CD4-positive, alpha-beta memory T cell (primary cell): ENCODE data around the gene HDAC4. TPM values are rescaled to one million over a fixed set of nuclear protein-coding genes. Genes with fewer than 3 reads are reported as not detected.
A peak's percentile ranks its signal among the peaks of the same experiment; 100 is the strongest.

Source experiments
- CTCF ChIA-PET: fragments of 350-600 bp; sonication (Branson Sonifier 250); formaldehyde crosslinking; loops from one replicate; lab custom pipeline; 2021; ENCODE audit warnings: inconsistent platforms; ENCODE audit not compliant: partially characterized antibody; lab: Charles Lee
- POLR2A ChIA-PET: fragments of 350-600 bp; sonication (Branson Sonifier 250); formaldehyde crosslinking; loops from one replicate; lab custom pipeline; 2021; ENCODE audit not compliant: partially characterized antibody; lab: Charles Lee
- DNase-seq, 5 donors: peaks; one replicate each; pipeline versions ENCODE4 v3.0.0 to v3.0.0-alpha.2; 2020 to 2022; ENCODE audit warnings: mixed read lengths in 1 of 5
- H3K27ac ChIP-seq: one replicate; pipeline ENCODE4 v1.7.0; 2013; ENCODE audit warnings: low read depth, low read length
- H3K27me3 ChIP-seq: 2 replicates; pipeline ENCODE4 v1.7.0; 2013; ENCODE audit warnings: mild to moderate bottlenecking, low read length, moderate library complexity; ENCODE audit not compliant: insufficient read depth
- H3K36me3 ChIP-seq: 2 replicates; pipeline ENCODE4 v1.7.0; 2013; ENCODE audit warnings: mild to moderate bottlenecking, low read length, moderate library complexity; ENCODE audit not compliant: insufficient read depth
- H3K4me1 ChIP-seq: 2 replicates; pipeline ENCODE4 v1.7.0; 2013; ENCODE audit warnings: mild to moderate bottlenecking, low read length, moderate library complexity; ENCODE audit not compliant: insufficient read depth
- H3K4me3 ChIP-seq, 2 donors: one replicate each; pipeline ENCODE4 v1.7.0; 2013; ENCODE audit warnings: low read length in 2 of 2, mild to moderate bottlenecking in 1 of 2
- H3K9me3 ChIP-seq, 2 donors: one replicate each; pipeline ENCODE4 v1.7.0; 2013; ENCODE audit warnings: low read length in 2 of 2, control low read depth in 1 of 2; ENCODE audit not compliant: control insufficient read depth in 1 of 2
- H3K27ac Mint-ChIP-seq, 7 donors: one replicate each; pipeline ENCODE4 v1.8.0; 2020 to 2021; ENCODE audit warnings: mixed read lengths in 7 of 7, mild to moderate bottlenecking in 6 of 7, inconsistent platforms in 3 of 7, moderate library complexity in 3 of 7
- H3K27me3 Mint-ChIP-seq, 2 donors: one replicate each; pipeline ENCODE4 v1.8.0; 2020 to 2021; ENCODE audit warnings: mixed read lengths in 2 of 2
- H3K36me3 Mint-ChIP-seq, 2 donors: one replicate each; pipeline ENCODE4 v1.8.0; 2020 to 2021; ENCODE audit warnings: mixed read lengths in 2 of 2, inconsistent platforms in 1 of 2, mild to moderate bottlenecking in 1 of 2
- H3K4me1 Mint-ChIP-seq, 4 donors: one replicate each; pipeline ENCODE4 v1.8.0; 2020 to 2021; ENCODE audit warnings: mixed read lengths in 4 of 4, mild to moderate bottlenecking in 1 of 4
- H3K4me3 Mint-ChIP-seq, 8 donors: one replicate each; pipeline ENCODE4 v1.8.0; 2020 to 2021; ENCODE audit warnings: mixed read lengths in 8 of 8, mild to moderate bottlenecking in 7 of 8, moderate library complexity in 6 of 8, inconsistent platforms in 3 of 8
- H3K9me3 Mint-ChIP-seq, 8 donors: one replicate each; pipeline ENCODE4 v1.8.0; 2020 to 2021; ENCODE audit warnings: mixed read lengths in 8 of 8, mild to moderate bottlenecking in 5 of 8, inconsistent platforms in 3 of 8, moderate library complexity in 1 of 8
- intact Hi-C: fragments of 100-400 bp; cut with micrococcal nuclease; formaldehyde crosslinking; loops from one replicate; pipeline ENCODE4 v1.15.1; 2023
- polyA plus RNA-seq, 2 donors: library from polyadenylated mRNA; unstranded; fragments of 300-500 nt; fragmentation: Illumina TruSeq; gene quantifications; one replicate each; pipeline ENCODE4 v1.2.3, GENCODE V29; 2021
- total RNA-seq, 2 experiments: library from RNA; stranded (reverse); gene quantifications; one replicate each; pipeline ENCODE4 v1.2.3, GENCODE V29; 2021

HDAC4 gene
- total and polyA plus RNA-seq, 4 experiments from 2014 or later = 1.4 to 59.7 (median 30.4) TPM

GRCh38 chr2:239175181-239175580 is 225.6 kb downstream of the HDAC4 start:
- POLR2A ChIA-PET = no interaction called here
- Histone ChIP-seq H3K27me3 (no peaks in the 10 kb centered on the region), H3K4me1 (no peaks in the 10 kb centered on the region), H3K36me3 (peaks cover 32% of the 10 kb centered on the region), H3K27ac (no peak overlapping the region), H3K9me3 (peaks cover 0 to 31% of the 10 kb centered on the region in 2 donors), H3K4me3 (no peak overlapping the region)
- CTCF ChIA-PET = no interaction called here
- H3K27me3 Mint-ChIP-seq = no peaks in the 10 kb centered on the region
- H3K27ac Mint-ChIP-seq = no peak overlapping the region
- intact Hi-C loops = no loop called here
- peaks cover 3 to 69% (median 48%) of the 10 kb centered on the region in 8 donors for H3K9me3 Mint-ChIP-seq
- H3K36me3 Mint-ChIP-seq = peaks cover 88 to 94% of the 10 kb centered on the region in 2 donors
- peaks cover 0 to 2% (median 0%) of the 10 kb centered on the region in 4 donors for H3K4me1 Mint-ChIP-seq
- DNase-seq = no peak
- H3K4me3 Mint-ChIP-seq = no peak overlapping the region

DNA sequence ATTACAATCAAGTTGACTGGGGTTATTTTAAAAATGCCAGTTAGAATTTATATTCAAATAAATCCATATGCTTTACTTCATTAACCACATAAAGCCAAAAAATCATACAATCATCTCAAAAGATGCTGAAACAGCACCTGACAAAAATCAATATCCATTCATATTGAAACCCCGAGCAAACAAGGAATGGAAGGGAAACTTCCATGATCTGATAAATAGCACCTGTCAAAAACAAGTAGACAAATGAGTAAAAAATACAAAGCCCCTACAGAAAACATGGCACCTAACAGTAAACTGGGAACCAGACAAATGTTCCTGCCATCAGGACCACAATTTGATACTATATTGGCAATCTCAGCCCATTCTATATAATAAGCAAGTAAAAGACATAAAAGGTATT is 227.5 kb downstream of the HDAC4 start:
- intact Hi-C loops = no loop called here
- no peak overlapping the region for H3K27ac ChIP-seq
- no peaks in the 10 kb centered on the region for H3K27me3 ChIP-seq
- Mint-ChIP-seq H3K9me3 (peaks cover 3 to 66% (median 48%) of the 10 kb centered on the region in 8 donors), H3K36me3 (peaks cover 82 to 84% of the 10 kb centered on the region in 2 donors), H3K4me1 (peaks cover 0 to 2% (median 0%) of the 10 kb centered on the region in 4 donors), H3K4me3 (peak overlapping the region in 1 of 8 donors; percentile 35), H3K27me3 (no peaks in the 10 kb centered on the region), H3K27ac (no peak overlapping the region)
- POLR2A ChIA-PET = no interaction called here
- no peak overlapping the region for H3K4me3 ChIP-seq
- DNase-seq = no peak
- H3K9me3 ChIP-seq = peaks cover 0 to 31% of the 10 kb centered on the region in 2 donors
- CTCF ChIA-PET = no interaction called here
- peaks cover 38% of the 10 kb centered on the region for H3K36me3 ChIP-seq
- H3K4me1 ChIP-seq = no peaks in the 10 kb centered on the region

DNA sequence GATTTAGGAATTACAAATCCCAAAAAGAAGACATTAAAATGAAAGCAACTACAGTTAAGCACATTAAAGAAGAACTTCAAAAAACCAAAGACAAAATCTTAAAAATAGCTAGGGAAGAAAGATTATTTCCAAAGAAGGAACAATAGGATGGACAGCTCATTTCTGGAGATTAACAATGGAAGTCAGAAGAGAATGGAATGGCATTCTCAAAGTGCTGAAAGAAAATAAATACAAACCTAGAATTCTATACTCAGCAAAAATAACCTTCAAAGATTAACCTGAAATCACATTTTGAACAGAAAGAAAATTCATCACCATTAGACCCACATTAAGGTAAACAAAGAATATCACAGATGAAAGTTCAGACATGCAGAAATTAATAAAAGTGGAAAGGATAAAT is 229.2 kb downstream of the HDAC4 start:
- Mint-ChIP-seq H3K27me3 (no peaks in the 10 kb centered on the region), H3K27ac (peak overlapping the region in 1 of 7 donors; percentile 29), H3K4me1 (no peaks in the 10 kb centered on the region), H3K36me3 (peaks cover 76 to 77% of the 10 kb centered on the region in 2 donors), H3K4me3 (no peak overlapping the region), H3K9me3 (peaks cover 3 to 54% (median 45%) of the 10 kb centered on the region in 8 donors)
- intact Hi-C loops = no loop called here
- no peak overlapping the region for H3K4me3 ChIP-seq
- peaks cover 34% of the 10 kb centered on the region for H3K36me3 ChIP-seq
- ChIA-PET POLR2A (no interaction called here), CTCF (no interaction called here)
- no peak for DNase-seq
- H3K4me1 ChIP-seq = no peaks in the 10 kb centered on the region
- no peaks in the 10 kb centered on the region for H3K27me3 ChIP-seq
- H3K9me3 ChIP-seq = peaks cover 0 to 31% of the 10 kb centered on the region in 2 donors
- H3K27ac ChIP-seq = no peak overlapping the region

DNA sequence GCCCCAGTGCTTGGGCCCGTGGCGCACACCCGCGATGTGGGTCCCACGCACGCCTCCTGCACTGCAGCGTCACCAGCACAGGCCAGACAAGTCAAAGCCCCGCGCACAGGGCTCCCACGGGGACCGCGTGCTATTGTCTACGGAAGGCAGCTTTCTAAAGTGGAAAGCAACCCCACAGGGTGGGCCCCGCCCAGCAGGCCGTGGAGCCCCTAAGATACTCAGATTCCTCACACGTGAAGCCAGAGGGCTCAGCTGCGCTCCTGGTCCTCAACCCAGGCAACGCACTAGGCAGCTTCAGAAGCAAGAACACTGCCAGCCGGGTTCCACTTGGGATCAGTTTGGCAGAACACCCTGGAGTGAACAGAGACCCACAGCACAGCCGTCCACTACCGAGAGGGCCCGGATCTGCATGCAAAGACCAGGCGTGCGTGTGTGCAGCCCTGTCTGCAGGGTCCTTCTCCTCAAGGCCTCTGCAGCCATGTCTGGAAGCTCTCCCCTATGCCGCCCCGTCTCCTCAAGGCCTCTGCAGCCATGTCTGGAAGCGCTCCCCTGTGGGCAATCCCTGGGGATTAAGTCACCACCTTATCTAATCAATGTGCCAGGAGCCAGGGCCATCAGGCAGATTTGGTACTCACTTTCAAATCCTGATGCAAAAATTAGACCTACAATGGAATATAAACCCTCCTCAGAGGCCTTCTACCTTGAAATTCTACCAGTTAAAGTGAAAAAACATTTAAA is 231.3 kb downstream of the HDAC4 start:
- Histone ChIP-seq H3K36me3 (peaks cover 24% of the 10 kb centered on the region), H3K9me3 (peaks cover 0 to 21% of the 10 kb centered on the region in 2 donors), H3K27ac (no peak overlapping the region), H3K4me1 (peaks cover 8% of the 10 kb centered on the region), H3K27me3 (no peaks in the 10 kb centered on the region), H3K4me3 (no peak overlapping the region)
- intact Hi-C loops = loop anchor here (10.0 kb wide), 1 partner anchor 45 kb away; no protein-coding TSS in a partner anchor
- Mint-ChIP-seq H3K27ac (no peak overlapping the region), H3K27me3 (no peaks in the 10 kb centered on the region), H3K36me3 (peaks cover 60 to 66% of the 10 kb centered on the region in 2 donors), H3K4me1 (peaks cover 8 to 17% (median 13%) of the 10 kb centered on the region in 4 donors), H3K9me3 (peaks cover 3 to 40% (median 31%) of the 10 kb centered on the region in 8 donors), H3K4me3 (no peak overlapping the region)
- CTCF ChIA-PET = no interaction called here
- POLR2A ChIA-PET = no interaction called here
- no peak for DNase-seq

- Histone ChIP-seq H3K4me1 (peaks cover 17% of the 10 kb centered on the region), H3K27ac (no peak overlapping the region), H3K9me3 (peaks cover 0 to 17% of the 10 kb centered on the region in 2 donors), H3K36me3 (peaks cover 24% of the 10 kb centered on the region), H3K4me3 (no peak overlapping the region), H3K27me3 (no peaks in the 10 kb centered on the region)
- H3K4me3 Mint-ChIP-seq = no peak overlapping the region
- peaks cover 3 to 31% (median 24%) of the 10 kb centered on the region in 8 donors for H3K9me3 Mint-ChIP-seq
- peaks cover 11 to 26% (median 20%) of the 10 kb centered on the region in 4 donors for H3K4me1 Mint-ChIP-seq
- H3K36me3 Mint-ChIP-seq = peaks cover 53 to 67% of the 10 kb centered on the region in 2 donors
- DNase-seq = no peak
- intact Hi-C loops = loop anchor here (10.0 kb wide), 1 partner anchor 46 kb away; no protein-coding TSS in a partner anchor
- no peaks in the 10 kb centered on the region for H3K27me3 Mint-ChIP-seq
- H3K27ac Mint-ChIP-seq = no peak overlapping the region
- POLR2A ChIA-PET = no interaction called here
- CTCF ChIA-PET = no interaction called here
Measured at GRCh38 chr2:239168575-239168974, 232.2 kb downstream of the HDAC4 start.

GRCh38 chr2:239167766-239168444 is 232.9 kb downstream of the HDAC4 start:
- ChIA-PET POLR2A (no interaction called here), CTCF (no interaction called here)
- no peak overlapping the region for H3K27ac ChIP-seq
- H3K36me3 Mint-ChIP-seq = peaks cover 48 to 63% of the 10 kb centered on the region in 2 donors
- H3K9me3 ChIP-seq = peaks cover 0 to 10% of the 10 kb centered on the region in 2 donors
- peak overlapping the region in 1 of 7 donors; percentile 1 for H3K27ac Mint-ChIP-seq
- H3K36me3 ChIP-seq = peaks cover 28% of the 10 kb centered on the region
- H3K4me1 Mint-ChIP-seq = peaks cover 11 to 31% (median 22%) of the 10 kb centered on the region in 4 donors
- no peak for DNase-seq
- no peak overlapping the region for H3K4me3 Mint-ChIP-seq
- peaks cover 24% of the 10 kb centered on the region for H3K4me1 ChIP-seq
- H3K4me3 ChIP-seq = no peak overlapping the region
- peaks cover 0 to 24% (median 18%) of the 10 kb centered on the region in 8 donors for H3K9me3 Mint-ChIP-seq
- intact Hi-C loops = loop anchor here (10.0 kb wide), 1 partner anchor 47 kb away; no protein-coding TSS in a partner anchor
- H3K27me3 Mint-ChIP-seq = no peaks in the 10 kb centered on the region
- no peaks in the 10 kb centered on the region for H3K27me3 ChIP-seq
